ENCODE measurements around the gene FECH.

Gene FECH

DNA sequence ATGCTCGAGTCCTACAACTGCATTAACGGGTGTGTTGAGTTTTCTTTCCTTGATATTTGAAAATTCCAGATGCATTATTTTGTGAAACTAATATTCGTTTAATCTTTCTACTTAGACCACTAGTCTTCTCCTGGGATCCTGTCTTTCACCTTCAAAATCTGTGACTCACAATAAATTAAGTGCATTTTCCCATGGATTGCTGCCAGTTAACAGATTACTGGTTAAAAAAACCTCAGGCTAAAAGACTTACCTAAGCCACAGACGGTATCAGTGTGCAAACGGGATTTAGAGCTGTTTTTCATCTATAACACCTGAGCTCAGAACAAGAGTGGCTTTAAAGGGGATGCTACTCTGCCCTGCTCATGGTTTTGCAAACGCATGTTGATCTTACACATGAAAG is 10.2 kb downstream of the FECH start:
- TF ChIP-seq, protein P1, sequence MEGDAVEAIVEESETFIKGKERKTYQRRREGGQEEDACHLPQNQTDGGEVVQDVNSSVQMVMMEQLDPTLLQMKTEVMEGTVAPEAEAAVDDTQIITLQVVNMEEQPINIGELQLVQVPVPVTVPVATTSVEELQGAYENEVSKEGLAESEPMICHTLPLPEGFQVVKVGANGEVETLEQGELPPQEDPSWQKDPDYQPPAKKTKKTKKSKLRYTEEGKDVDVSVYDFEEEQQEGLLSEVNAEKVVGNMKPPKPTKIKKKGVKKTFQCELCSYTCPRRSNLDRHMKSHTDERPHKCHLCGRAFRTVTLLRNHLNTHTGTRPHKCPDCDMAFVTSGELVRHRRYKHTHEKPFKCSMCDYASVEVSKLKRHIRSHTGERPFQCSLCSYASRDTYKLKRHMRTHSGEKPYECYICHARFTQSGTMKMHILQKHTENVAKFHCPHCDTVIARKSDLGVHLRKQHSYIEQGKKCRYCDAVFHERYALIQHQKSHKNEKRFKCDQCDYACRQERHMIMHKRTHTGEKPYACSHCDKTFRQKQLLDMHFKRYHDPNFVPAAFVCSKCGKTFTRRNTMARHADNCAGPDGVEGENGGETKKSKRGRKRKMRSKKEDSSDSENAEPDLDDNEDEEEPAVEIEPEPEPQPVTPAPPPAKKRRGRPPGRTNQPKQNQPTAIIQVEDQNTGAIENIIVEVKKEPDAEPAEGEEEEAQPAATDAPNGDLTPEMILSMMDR (IDR thresholded peaks at IDR 0.05), result no peak

DNA sequence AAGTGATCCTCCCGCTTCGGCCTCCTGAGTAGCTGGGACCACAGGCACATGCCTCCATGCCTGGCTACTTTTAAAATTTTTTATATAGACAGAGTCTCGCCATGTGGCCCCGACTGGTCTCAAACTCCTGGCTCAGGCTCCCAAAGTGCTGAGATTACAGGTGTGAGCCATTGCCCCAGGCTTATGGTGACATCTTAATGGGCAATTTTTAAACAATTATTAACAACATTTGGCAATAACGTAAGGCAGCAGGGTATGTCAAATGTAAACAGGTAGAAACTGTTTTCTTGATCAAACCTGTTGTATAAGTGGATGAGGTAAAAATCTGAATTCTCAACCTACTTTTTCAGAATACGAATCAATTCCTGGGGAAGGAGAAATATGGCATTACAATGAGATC is 11.0 kb downstream of the FECH start:
- TF ChIP-seq, protein P1 (IDR thresholded peaks at IDR 0.05), result no peak

DNA sequence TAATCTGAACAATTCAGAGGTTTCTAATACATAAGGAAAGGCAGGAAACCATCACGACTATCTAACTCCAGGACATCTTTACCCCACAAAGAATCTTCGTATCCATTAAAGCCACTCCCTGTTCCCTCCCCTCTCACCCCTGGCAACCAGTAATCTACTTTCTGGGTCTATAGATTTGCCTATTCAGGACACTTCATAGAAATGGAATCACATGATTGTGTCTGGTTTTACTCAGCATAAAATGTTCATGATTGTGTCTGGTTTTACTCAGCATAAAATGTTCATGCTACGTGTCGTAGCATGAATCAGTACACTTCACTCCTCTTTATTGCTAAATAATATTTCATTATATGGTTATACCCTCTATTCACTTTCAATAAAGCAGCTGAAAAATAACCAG is 11.6 kb downstream of the FECH start:
- TF ChIP-seq, protein P1 (IDR thresholded peaks at IDR 0.05), result no peak

DNA sequence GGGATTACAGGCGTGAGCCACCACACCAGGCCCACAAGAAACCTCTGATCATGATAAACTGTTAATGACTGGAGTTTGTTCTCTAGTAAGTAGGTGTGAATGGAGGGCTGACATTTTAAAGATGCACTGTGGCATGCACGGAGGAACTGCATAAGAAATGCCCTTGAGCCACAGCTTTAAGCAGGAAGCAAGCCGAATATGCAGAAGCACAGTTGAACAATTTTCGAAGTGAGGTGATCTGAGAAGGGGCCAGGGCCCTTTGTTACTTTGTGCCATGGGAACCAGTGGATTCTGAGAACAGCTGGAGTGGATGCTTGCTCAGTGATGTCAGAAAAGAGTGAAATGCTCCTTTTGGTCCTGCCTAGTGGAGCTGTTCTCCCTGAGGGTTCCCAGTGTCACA is 16.3 kb downstream of the FECH start:
- TF ChIP-seq, protein P1 (IDR thresholded peaks at IDR 0.05), result no peak

DNA sequence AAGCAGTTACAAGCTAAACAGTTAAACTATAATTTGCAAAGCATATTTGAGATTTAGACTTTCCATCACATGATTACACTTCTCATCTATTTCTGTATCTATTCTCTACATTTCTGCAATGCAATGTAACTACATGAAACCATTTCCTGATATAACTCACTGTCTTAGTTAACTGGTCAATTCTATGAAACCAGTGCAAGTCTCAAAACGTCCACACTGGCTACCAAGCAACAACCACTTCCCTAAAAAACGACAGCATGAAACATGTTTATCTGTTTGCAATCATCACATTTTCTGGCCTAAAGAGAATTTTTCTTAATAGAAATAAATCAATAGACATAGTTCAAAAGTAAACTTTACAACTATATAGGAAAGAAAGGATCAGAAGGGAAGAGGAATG is 17.4 kb downstream of the FECH start:
- TF ChIP-seq, protein P1 (IDR thresholded peaks at IDR 0.05), result no peak

DNA sequence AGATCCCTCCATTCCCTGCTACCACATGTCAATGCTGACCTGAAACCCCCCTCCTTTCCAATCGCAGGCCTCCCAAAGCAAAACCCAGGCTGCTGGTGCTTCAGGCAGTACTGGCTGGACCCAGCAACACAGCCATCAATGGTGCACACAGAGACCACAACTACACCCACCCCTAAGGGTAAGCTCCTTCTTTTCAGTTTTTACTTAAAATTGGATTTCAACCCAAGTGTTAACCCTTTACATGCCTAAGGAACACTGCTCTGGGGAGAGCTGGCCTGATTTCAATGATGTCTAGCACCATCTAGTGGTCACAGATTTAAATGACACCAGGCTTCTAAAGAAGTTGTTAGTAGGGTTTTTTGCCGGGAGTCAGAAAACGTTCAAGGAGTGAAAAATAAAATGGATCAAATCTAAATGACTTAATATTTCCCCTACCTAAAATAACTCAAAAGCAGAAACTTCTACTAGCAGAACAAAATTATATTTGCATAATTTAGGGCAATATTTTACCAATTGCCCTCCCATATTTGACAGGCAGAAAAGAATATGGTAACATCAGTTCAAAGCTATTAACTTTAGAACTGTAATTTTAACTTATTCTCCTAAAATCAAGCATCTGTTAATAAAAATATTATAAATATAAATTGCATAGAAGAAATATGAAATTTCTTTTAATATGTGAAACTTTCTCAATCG is 24.6 kb downstream of the FECH start:
- TF ChIP-seq, protein P1 (IDR thresholded peaks at IDR 0.05), result peak; percentile 86

DNA sequence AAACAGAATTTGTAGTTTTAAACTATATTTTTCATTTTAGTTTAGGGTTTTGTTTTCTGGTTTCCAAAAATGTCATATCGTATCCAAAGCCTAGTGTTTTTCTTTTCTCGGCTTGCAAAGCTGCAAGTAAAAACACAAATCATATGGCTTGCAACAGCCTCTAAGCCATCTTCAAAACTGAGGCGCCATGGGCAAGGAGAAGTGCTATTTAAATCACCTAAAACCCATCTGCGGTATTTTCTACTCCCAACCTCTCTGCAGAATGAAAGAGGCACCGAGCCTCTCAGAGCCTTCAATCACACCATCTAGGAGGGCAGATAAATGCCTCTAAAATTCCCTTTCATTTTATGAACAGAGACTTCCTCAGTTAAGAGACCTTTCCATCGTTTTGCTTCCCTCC is 25.2 kb downstream of the FECH start:
- TF ChIP-seq, protein P1 (IDR thresholded peaks at IDR 0.05), result no peak

DNA sequence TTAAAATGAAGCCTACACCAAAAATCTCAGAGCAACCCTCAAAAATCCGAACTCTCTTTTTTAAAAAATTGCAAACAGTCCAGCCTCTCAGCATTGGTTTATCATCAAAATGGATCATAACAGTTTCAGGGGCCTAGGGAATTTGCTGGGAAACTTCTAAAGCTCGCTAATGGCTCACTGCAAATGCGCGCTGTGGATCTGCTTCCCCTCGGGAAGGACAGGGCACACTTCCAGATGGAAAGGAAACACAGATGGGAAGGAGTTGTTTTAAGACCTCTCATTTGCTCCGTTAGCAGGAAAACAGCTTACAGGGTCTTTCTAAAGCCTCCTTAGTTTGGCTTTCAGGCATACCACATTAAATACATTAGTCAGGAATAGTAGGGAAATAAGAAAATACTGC is 27.2 kb downstream of the FECH start:
- TF ChIP-seq, protein P1 (IDR thresholded peaks at IDR 0.05), result no peak
